Measurements from ENCODE around the gene NXPE1. TPM values are rescaled to one million over a fixed set of nuclear protein-coding genes. Genes with fewer than 3 reads are reported as not detected.

Gene NXPE1
- total and polyA plus RNA-seq, 2 experiments from 2014 or later = not detected

- H3K9me3 Mint-ChIP-seq = peaks cover 29% of the 10 kb centered on the region
- no peak overlapping the region for H3K27ac Mint-ChIP-seq
- TF ChIP-seq CREB1 (CRISPR knock-in tag; IDR thresholded peaks at IDR 0.05; ENCODE audit: low read depth) = no peak
- no peak for TF ChIP-seq NANOG (IDR thresholded peaks at IDR 0.05; ENCODE audit: borderline replicate concordance)
- TF ChIP-seq CTCF (conservative IDR thresholded peaks at IDR 0.05; ENCODE audit: low read depth in 2 of 2) = no peak
- no peak for TF ChIP-seq ZNF114 (CRISPR knock-in tag; IDR thresholded peaks at IDR 0.05)
- no peak for TF ChIP-seq REST (IDR thresholded peaks at IDR 0.05; ENCODE audit: unreplicated experiment)
- no peak for TF ChIP-seq ZNF331 (CRISPR knock-in tag; IDR thresholded peaks at IDR 0.05; ENCODE audit: low read depth)
- TF ChIP-seq JUNB (IDR thresholded peaks at IDR 0.05; ENCODE audit: unreplicated experiment) = no peak
- TF ChIP-seq ZNF462 (CRISPR knock-in tag; IDR thresholded peaks at IDR 0.05) = no peak
- TF ChIP-seq EZH2phosphoT487 (IDR thresholded peaks at IDR 0.05; ENCODE audit: unreplicated experiment) = no peak
- no peak for TF ChIP-seq EZH2 (IDR thresholded peaks at IDR 0.05; ENCODE audit: low read depth, unreplicated experiment)
- no peak overlapping the region for H3K4me3 Mint-ChIP-seq
- no peaks in the 10 kb centered on the region for H3K36me3 ChIP-seq (ENCODE audit: insufficient read depth)
- DNase-seq (ENCODE audit: low spot score) = no peak
- no peak overlapping the region for H3K4me3 ChIP-seq
- no peaks in the 10 kb centered on the region; the same call in 1 of the 2 replicates for H3K9me2 ChIP-seq (ENCODE audit: insufficient read depth)
- H3K27me3 ChIP-seq (ENCODE audit: insufficient read depth) = no peaks in the 10 kb centered on the region
- 0 out of 3 replicates have a peak, but pooled peaks cover 2% of the 10 kb centered on the region for H3K36me3 Mint-ChIP-seq (ENCODE audit: low read depth)
- no peak overlapping the region for H2AFZ ChIP-seq
- H3K27ac ChIP-seq (ENCODE audit: low read depth) = no peak overlapping the region
- no peak overlapping the region for H3K4me2 ChIP-seq
- ATAC-seq = no peak
- no peaks in the 10 kb centered on the region for H4K20me1 ChIP-seq (replicated peaks; ENCODE audit: insufficient read depth)
- H3K4me1 ChIP-seq (ENCODE audit: insufficient read depth) = no peaks in the 10 kb centered on the region
- H3K4me1 Mint-ChIP-seq = no peaks in the 10 kb centered on the region
- no peaks in the 10 kb centered on the region for H3K79me2 ChIP-seq (replicated peaks; ENCODE audit: insufficient read depth)
- H3F3A ChIP-seq (replicated peaks; ENCODE audit: low read depth) = peaks cover 4% of the 10 kb centered on the region; the same call in 1 of the 2 replicates
- no peaks in the 10 kb centered on the region for H3K27me3 Mint-ChIP-seq (ENCODE audit: insufficient read depth, low read depth, poor library complexity)
Observed at GRCh38 chr11:114604886-114605285, 45.2 kb upstream of the NXPE1 start.

Data from GM23338 (cell line).